Ovary (tissue), 3 donors: ENCODE measurements around the gene SMOC2.

ENCODE experiments used
- POLR2A ChIP-seq: fragments of 450-650 bp; IDR thresholded peaks from one replicate; pipeline ENCODE4 v1.6.1; 2017; ENCODE audit warnings: antibody characterized with exemption, mild to moderate bottlenecking, moderate library complexity
- TF ChIP-seq, protein P1 (sequence below), 3 donors: fragments of 450-650 bp in 2 of 3; fragments of 200-600 bp in 1 of 3; IDR thresholded peaks; one replicate each; pipeline versions ENCODE4 v1.5.1 to v1.8.0; 2016 to 2022; ENCODE audit warnings: antibody characterized with exemption in 3 of 3, mild to moderate bottlenecking in 1 of 3
- donor health status: DM: no; HTN: no; CAD: no.

GRCh38 chr6:168571268-168571667, 130.3 kb downstream of the SMOC2 start:
- TF ChIP-seq, protein P1, sequence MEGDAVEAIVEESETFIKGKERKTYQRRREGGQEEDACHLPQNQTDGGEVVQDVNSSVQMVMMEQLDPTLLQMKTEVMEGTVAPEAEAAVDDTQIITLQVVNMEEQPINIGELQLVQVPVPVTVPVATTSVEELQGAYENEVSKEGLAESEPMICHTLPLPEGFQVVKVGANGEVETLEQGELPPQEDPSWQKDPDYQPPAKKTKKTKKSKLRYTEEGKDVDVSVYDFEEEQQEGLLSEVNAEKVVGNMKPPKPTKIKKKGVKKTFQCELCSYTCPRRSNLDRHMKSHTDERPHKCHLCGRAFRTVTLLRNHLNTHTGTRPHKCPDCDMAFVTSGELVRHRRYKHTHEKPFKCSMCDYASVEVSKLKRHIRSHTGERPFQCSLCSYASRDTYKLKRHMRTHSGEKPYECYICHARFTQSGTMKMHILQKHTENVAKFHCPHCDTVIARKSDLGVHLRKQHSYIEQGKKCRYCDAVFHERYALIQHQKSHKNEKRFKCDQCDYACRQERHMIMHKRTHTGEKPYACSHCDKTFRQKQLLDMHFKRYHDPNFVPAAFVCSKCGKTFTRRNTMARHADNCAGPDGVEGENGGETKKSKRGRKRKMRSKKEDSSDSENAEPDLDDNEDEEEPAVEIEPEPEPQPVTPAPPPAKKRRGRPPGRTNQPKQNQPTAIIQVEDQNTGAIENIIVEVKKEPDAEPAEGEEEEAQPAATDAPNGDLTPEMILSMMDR (IDR thresholded peaks at IDR 0.05) = no peak
- TF ChIP-seq POLR2A = no peak
